ENCODE measurements around the gene PLCD3.

Gene PLCD3, protein sequence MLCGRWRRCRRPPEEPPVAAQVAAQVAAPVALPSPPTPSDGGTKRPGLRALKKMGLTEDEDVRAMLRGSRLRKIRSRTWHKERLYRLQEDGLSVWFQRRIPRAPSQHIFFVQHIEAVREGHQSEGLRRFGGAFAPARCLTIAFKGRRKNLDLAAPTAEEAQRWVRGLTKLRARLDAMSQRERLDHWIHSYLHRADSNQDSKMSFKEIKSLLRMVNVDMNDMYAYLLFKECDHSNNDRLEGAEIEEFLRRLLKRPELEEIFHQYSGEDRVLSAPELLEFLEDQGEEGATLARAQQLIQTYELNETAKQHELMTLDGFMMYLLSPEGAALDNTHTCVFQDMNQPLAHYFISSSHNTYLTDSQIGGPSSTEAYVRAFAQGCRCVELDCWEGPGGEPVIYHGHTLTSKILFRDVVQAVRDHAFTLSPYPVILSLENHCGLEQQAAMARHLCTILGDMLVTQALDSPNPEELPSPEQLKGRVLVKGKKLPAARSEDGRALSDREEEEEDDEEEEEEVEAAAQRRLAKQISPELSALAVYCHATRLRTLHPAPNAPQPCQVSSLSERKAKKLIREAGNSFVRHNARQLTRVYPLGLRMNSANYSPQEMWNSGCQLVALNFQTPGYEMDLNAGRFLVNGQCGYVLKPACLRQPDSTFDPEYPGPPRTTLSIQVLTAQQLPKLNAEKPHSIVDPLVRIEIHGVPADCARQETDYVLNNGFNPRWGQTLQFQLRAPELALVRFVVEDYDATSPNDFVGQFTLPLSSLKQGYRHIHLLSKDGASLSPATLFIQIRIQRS

GRCh38 chr17:45132320-45132571, at the start of gene PLCD3:
Gene PLCD3, minus strand, starts transcription at chr17:45132515. Its CDS starts 105 bp downstream, at chr17:45132410.
- DNase-seq (ENCODE audit: low spot score), result peak; percentile 91

DNA sequence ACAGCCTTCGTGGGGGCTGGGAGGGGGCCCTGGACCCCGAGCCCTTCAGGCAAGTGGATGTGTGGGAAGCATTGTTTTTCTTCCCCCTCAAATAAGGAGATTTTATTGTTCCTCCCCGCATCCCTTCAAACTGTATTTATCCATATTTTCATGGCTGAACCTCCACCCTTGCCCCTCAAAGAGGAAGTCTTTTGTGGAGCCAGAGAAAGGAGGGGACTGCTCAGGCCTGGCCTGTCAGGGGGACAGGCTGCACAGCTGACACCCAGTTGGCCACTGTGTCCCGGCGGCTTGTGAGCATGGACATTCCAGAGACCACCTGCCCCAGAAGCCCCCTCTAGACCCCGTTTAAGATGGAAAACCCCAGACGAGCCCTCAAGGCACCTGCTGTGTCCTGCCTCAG, 45.2 kb upstream of the PLCD3 start:
- DNase-seq (ENCODE audit: low spot score), result no peak

- no peak for DNase-seq (ENCODE audit: low spot score)
Observed at GRCh38 chr17:45175759-45176115, 43.4 kb upstream of the PLCD3 start.

- DNase-seq (ENCODE audit: low spot score), result peak; percentile 72
Observed at GRCh38 chr17:45172541-45173286, 40.4 kb upstream of the PLCD3 start.

GRCh38 chr17:45172232-45172540, 39.9 kb upstream of the PLCD3 start:
- DNase-seq (ENCODE audit: low spot score), result no peak

GRCh38 chr17:45171338-45172231, 39.3 kb upstream of the PLCD3 start:
- peak; percentile 67 for DNase-seq (ENCODE audit: low spot score)

GRCh38 chr17:45170931-45171337, 38.6 kb upstream of the PLCD3 start:
- DNase-seq (ENCODE audit: low spot score), result no peak

- DNase-seq (ENCODE audit: low spot score), result no peak
Observed at GRCh38 chr17:45170280-45170930, 38.1 kb upstream of the PLCD3 start.

GRCh38 chr17:45168991-45169752, 36.9 kb upstream of the PLCD3 start:
- DNase-seq (ENCODE audit: low spot score), result no peak

- DNase-seq (ENCODE audit: low spot score), result no peak
Observed at GRCh38 chr17:45164734-45165269, 32.5 kb upstream of the PLCD3 start.

DNA sequence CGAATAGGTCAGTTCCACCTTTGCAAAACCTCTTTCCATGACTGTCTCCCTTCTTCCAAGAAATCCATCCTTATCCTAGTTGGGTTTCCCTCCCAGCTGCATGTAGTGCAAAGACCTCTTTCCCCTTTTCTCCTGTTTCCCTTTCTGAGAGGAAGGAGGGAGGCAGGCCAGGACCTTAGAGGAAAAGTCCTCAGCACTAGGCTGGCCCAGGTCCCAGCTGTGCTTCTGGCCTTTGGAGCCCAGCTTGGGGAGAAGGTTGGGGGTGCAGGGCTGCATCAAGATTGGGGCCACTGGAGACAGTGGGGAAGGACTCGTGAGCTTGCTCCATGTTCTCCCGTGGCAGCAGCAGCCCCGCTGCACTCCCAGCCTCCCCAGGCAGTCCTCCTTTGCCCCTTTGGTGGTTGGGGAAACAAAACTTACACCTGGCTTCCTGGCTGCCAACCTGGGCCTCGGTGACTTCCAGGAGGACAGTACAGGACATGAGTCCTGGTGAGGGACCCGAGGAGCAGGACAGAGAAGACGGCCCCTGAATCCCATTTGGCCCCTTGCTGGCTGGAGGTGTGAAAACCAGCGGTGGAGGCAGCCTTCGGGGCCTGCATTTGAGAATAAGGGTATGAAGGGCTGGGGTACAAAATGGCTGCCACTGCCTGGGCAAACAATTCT, 29.8 kb upstream of the PLCD3 start:
- DNase-seq (ENCODE audit: low spot score), result no peak

DNA sequence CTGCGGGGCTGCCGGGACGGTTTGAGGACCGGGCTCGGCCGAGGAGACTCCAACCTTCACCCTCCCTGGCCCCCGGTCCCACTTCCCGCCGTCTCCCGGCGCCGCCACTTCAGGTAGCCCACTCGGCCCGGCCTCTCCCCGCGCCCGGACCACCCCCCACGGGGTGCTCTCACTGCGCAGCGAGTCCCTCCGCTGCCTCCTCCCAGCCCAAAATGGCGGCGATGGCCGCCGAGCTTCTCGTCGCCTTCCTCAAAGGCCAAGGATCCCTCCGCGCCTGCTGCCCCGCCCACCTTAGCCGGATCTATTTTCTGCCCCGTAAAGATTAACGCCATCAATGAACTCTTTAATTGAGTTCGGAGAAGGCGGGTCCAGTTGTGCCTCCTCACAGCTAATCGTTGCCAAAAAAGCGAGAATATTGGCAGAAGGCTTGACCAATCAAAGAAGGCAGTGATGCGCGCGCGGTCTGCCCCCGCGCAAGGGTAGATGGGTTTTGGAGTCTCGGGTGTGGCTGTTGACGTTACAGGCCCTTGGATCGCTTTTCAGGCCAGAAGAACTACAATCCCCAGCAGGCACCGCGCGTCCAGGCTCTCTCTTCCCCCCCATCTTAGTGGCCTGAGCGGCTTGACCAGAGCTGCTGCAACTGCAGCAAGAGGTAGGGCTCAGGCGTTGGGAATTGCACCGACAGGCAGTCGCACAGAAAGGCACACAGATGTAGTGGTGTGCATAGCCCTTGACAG, 29.1 kb upstream of the PLCD3 start, which contains the start of gene HEXIM2:
HEXIM2 (plus strand) TSS at position 588 of the 737 bp plus-strand sequence. CDS start 919 bp downstream, outside the sequence.
- DNase-seq (ENCODE audit: low spot score), result peak; percentile 92

- DNase-seq (ENCODE audit: low spot score), result peak; percentile 86
Observed at GRCh38 chr17:45160447-45161287, 28.4 kb upstream of the PLCD3 start.

GRCh38 chr17:45156242-45156641, 23.9 kb upstream of the PLCD3 start:
- DNase-seq (ENCODE audit: low spot score), result no peak

DNA sequence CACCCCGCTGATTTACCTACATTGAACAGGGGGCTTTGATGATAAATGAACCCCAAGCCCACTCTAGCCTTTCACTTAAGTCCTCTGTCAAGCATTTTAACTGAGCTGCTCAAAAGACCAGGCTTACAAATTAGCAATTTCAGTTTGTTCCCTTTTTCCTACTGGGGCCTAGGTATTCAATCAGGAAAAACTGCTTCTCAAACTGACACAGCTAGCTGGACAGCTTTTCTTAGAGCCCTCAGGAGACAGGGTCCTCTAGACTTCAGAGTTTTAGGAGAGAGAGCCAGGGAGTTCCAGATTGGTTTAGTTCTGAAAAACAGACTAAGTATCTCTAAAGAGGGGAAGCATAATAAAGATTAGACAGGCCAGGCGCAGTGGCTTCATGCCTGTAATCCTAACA, 23.2 kb upstream of the PLCD3 start:
- no peak for DNase-seq (ENCODE audit: low spot score)

- DNase-seq (ENCODE audit: low spot score), result no peak
Observed at GRCh38 chr17:45155029-45155428, 22.7 kb upstream of the PLCD3 start.

- DNase-seq (ENCODE audit: low spot score), result no peak
Observed at GRCh38 chr17:45150911-45151809, 18.8 kb upstream of the PLCD3 start.
